Cardiac muscle cell (in vitro differentiated cells and primary cell): ENCODE measurements around the gene BROX. TPM values are rescaled to one million over a fixed set of nuclear protein-coding genes. Genes with fewer than 3 reads are reported as not detected.
"Not testable (repeated sequence)": the region's sequence is repeated elsewhere in the genome, so short reads cannot be mapped to it uniquely, and the experiment has no call there.

Experiments
- DNase-seq, 2 donors: peaks; one replicate each; pipeline versions ENCODE4 v3.0.0 to v3.0.0-alpha.2; 2010 to 2017; ENCODE audit warnings: low read depth in 1 of 2, low spot score in 1 of 2
- H3K27ac ChIP-seq: fragments of 200-600 bp; sonication (generic); 2 replicates; pipeline ENCODE4 v1.5.1; 2016
- H3K27me3 ChIP-seq: fragments of 200-600 bp; sonication (generic); 2 replicates; pipeline ENCODE4 v1.6.0; 2016; ENCODE audit warnings: control low read depth
- H3K36me3 ChIP-seq: fragments of 200-600 bp; sonication (generic); 2 replicates; pipeline ENCODE4 v1.5.1; 2016; ENCODE audit warnings: control low read depth
- H3K4me1 ChIP-seq: fragments of 200-600 bp; sonication (generic); 2 replicates; pipeline ENCODE4 v1.8.1; 2017; ENCODE audit warnings: low read depth, mild to moderate bottlenecking, mixed run types
- H3K4me3 ChIP-seq: fragments of 200-600 bp; sonication (generic); 2 replicates; pipeline ENCODE4 v1.5.1; 2016; ENCODE audit warnings: mild to moderate bottlenecking
- H3K9me3 ChIP-seq: fragments of 200-600 bp; sonication (generic); 2 replicates; pipeline ENCODE4 v1.5.1; 2017; ENCODE audit warnings: low read depth, mild to moderate bottlenecking, control low read depth
- CTCF ChIP-seq: IDR thresholded peaks from 2 replicates; pipeline ENCODE4 v1.5.1; 2012; ENCODE audit warnings: low read depth, mild to moderate bottlenecking, low read length
- polyA plus RNA-seq: library from polyadenylated mRNA; unstranded; fragments of >200 nt; fragmentation: Nextera tagmentation; extraction: Ambion mirVana; gene quantifications from 2 replicates; pipeline ENCODE4 v1.2.1, GENCODE V29; 2016
- total RNA-seq: library from RNA; depleted of rRNA; stranded (reverse); fragments of >200 nt; gene quantifications from 2 replicates; pipeline ENCODE4 v1.2.3, GENCODE V29; 2016

Gene BROX
- total and polyA plus RNA-seq, 2 experiments from 2014 or later, result 16.3 to 26.6 TPM

- no peak for TF ChIP-seq CTCF
- no peaks in the 10 kb centered on the region for H3K27me3 ChIP-seq
- H3K27ac ChIP-seq, result no peak overlapping the region
- peaks cover 50% of the 10 kb centered on the region for H3K36me3 ChIP-seq
- H3K9me3 ChIP-seq, result no peaks in the 10 kb centered on the region
- no peak for DNase-seq
- H3K4me3 ChIP-seq, result no peak overlapping the region
- no peaks in the 10 kb centered on the region for H3K4me1 ChIP-seq
Observed at GRCh38 chr1:222734740-222735139, 22.4 kb downstream of the BROX start.

GRCh38 chr1:222736470-222736869 lies 24.1 kb downstream of the BROX start:
- DNase-seq, result no peak
- no peak for TF ChIP-seq CTCF
- no peaks in the 10 kb centered on the region for H3K9me3 ChIP-seq
- H3K27me3 ChIP-seq, result no peaks in the 10 kb centered on the region
- no peaks in the 10 kb centered on the region for H3K4me1 ChIP-seq
- H3K36me3 ChIP-seq, result peaks cover 34% of the 10 kb centered on the region
- no peak overlapping the region for H3K27ac ChIP-seq
- H3K4me3 ChIP-seq, result no peak overlapping the region

- Histone ChIP-seq H3K9me3 (no peaks in the 10 kb centered on the region), H3K4me3 (no peak within 1 kb of the TSS), H3K4me1 (no peaks in the 10 kb centered on the region), H3K36me3 (peaks cover 30% of the 10 kb centered on the region), H3K27me3 (no peaks in the 10 kb centered on the region), H3K27ac (no peak within 1 kb of the TSS)
- no peak for TF ChIP-seq CTCF
- DNase-seq, result no peak
Observed at GRCh38 chr1:222736972-222737371, 24.6 kb downstream of the BROX start, which contains the start of gene FAM177B. FAM177B (plus strand) TSS chr1:222737202; CDS start chr1:222746546, 9,344 bp downstream.

GRCh38 chr1:222739465-222739864 lies 27.1 kb downstream of the BROX start:
- DNase-seq, result no peak
- no peak for TF ChIP-seq CTCF
- Histone ChIP-seq H3K4me1 (no peaks in the 10 kb centered on the region), H3K36me3 (peaks cover 11% of the 10 kb centered on the region), H3K9me3 (no peaks in the 10 kb centered on the region), H3K4me3 (no peak overlapping the region), H3K27me3 (no peaks in the 10 kb centered on the region), H3K27ac (no peak overlapping the region)

GRCh38 chr1:222739929-222740328 lies 27.6 kb downstream of the BROX start:
- no peak for DNase-seq
- no peaks in the 10 kb centered on the region for H3K27me3 ChIP-seq
- H3K4me3 ChIP-seq, result no peak overlapping the region
- H3K36me3 ChIP-seq, result peaks cover 8% of the 10 kb centered on the region
- H3K9me3 ChIP-seq, result no peaks in the 10 kb centered on the region
- no peak for TF ChIP-seq CTCF
- H3K4me1 ChIP-seq, result no peaks in the 10 kb centered on the region
- no peak overlapping the region for H3K27ac ChIP-seq

- not testable (repeated sequence) for DNase-seq, H3K9me3 ChIP-seq, H3K4me1 ChIP-seq
Observed at GRCh38 chr1:222741630-222742457, 29.5 kb downstream of the BROX start.

More at GRCh38 chr1:222741630-222742457, 29.5 kb downstream of the BROX start:
- H3K36me3 ChIP-seq, H3K27ac ChIP-seq, H3K27me3 ChIP-seq, H3K4me3 ChIP-seq: not testable (repeated sequence)
